AG04449 (cell line): ENCODE results near the gene SCUBE1.

Experiments used
- CTCF ChIA-PET: fragments of 350-600 bp; formaldehyde crosslinking; extraction: SDS; loops from one replicate; lab custom pipeline; 2021; ENCODE audit warnings: antibody characterized with exemption; lab: Yijun Ruan, JAX
- POLR2A ChIA-PET: fragments of 400-600, 350-600 bp; formaldehyde crosslinking; extraction: SDS; loops from one replicate; lab custom pipeline; 2020; ENCODE audit warnings: antibody characterized with exemption, inconsistent platforms; lab: Yijun Ruan, JAX
- DNase-seq: peaks from one replicate; pipeline ENCODE4 v3.0.0-alpha.2; 2010; ENCODE audit warnings: low read depth, low spot score
- H3K4me3 ChIP-seq: 2 replicates; pipeline ENCODE4 v1.5.1; 2011; ENCODE audit warnings: low read depth, mild to moderate bottlenecking, control low read depth, low read length
- CTCF ChIP-seq: IDR thresholded peaks from one replicate; pipeline ENCODE4 v1.5.1; 2011; ENCODE audit warnings: mild to moderate bottlenecking, moderate library complexity, low read length, control low read depth, inconsistent platforms; ENCODE audit not compliant: insufficient read depth; ENCODE audit errors: missing control alignments

The SCUBE1 gene

DNA sequence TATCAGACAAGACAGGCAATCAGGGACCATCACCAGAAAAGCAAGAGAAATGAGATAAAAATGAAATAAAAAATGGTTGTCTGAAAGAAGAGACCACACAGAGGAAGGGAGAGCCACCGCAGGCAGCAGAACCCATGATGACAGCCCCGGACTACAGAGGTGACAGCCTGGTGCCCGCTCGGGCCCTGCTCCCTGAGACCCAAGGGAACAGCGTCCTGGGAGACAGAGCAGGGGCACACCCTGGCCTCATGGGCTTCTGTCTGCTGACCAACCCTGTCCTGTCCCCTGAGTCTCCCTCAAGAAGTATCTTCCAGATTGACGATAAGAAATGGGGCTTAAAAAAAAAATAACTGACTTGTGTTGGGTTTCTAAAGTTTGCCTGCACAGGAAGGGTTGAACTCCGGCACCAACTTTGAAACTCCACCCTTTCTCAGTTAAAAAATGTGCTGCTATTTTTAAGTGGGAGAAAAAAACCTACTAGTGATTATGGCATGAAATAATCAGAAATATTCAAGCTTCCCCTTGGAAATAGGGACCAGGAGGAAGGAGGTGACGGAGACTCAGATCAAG lies 86.1 kb downstream of the SCUBE1 start:
- no peak for DNase-seq
- TF ChIP-seq CTCF, result no peak
- ChIA-PET POLR2A (no interaction called here), CTCF (no interaction called here)
- H3K4me3 ChIP-seq, result no peak overlapping the region

- no peak for DNase-seq
- CTCF ChIA-PET, result no interaction called here
- H3K4me3 ChIP-seq, result no peak overlapping the region
- POLR2A ChIA-PET, result no interaction called here
- no peak for TF ChIP-seq CTCF
Measured at GRCh38 chr22:43256569-43256968, 86.6 kb downstream of the SCUBE1 start.

DNA sequence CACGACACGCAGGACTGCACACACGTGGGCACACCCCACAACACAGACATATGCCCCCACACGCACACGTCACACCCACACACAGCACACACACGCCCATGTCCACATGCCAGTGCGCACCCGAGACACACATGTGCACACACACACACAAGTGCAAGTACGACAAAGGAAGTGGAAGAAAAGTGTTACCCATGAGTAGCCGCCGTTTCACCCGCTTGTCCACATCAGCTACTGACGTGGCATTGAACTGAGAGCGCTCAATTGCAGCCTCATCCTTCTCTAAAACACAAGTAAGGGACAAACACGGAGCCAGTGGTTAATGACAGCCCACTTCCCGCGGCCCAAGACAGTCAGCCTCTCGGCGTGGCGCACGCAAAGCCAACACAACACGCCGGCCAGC lies 87.9 kb downstream of the SCUBE1 start:
- no peak overlapping the region for H3K4me3 ChIP-seq
- CTCF ChIA-PET, result interaction anchor here (1.3 to 1.4 kb wide), 2 partner anchors 19 to 92 kb away, joined by 5 read pairs; no protein-coding TSS in a partner anchor
- TF ChIP-seq CTCF, result no peak
- DNase-seq, result no peak
- POLR2A ChIA-PET, result no interaction called here

GRCh38 chr22:43253839-43254238 lies 89.3 kb downstream of the SCUBE1 start:
- CTCF ChIA-PET, result interaction anchor here (1.2 to 1.4 kb wide), 2 partner anchors 20 to 66 kb away, joined by 4 to 5 read pairs; no protein-coding TSS in a partner anchor
- POLR2A ChIA-PET, result no interaction called here
- no peak for TF ChIP-seq CTCF
- no peak overlapping the region for H3K4me3 ChIP-seq
- no peak for DNase-seq

DNA sequence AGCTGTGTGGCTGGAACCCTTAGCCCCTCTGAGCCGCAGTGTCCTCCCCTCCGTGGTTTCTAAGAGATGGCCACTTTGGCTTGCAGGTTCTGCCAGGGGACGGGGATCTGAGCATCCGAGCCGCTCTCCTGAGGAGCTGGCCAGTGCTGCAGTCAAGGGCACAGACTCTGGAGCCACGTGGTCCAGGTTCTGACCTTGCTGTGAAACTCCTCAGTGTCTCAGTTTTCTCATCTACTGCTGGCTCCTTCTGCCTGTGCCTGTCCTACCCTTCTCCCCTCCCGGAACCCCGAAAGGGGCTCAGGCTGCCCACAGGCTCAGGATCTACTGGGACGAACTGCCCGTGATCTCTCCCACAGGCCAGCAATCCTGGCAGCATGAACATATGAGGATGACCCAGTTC lies 90.9 kb downstream of the SCUBE1 start:
- H3K4me3 ChIP-seq, result no peak overlapping the region
- no peak for DNase-seq
- ChIA-PET CTCF (interaction anchor here (0.9 kb wide), 1 partner anchor 22 kb away, joined by 4 read pairs; no protein-coding TSS in a partner anchor), POLR2A (no interaction called here)
- TF ChIP-seq CTCF, result no peak

DNA sequence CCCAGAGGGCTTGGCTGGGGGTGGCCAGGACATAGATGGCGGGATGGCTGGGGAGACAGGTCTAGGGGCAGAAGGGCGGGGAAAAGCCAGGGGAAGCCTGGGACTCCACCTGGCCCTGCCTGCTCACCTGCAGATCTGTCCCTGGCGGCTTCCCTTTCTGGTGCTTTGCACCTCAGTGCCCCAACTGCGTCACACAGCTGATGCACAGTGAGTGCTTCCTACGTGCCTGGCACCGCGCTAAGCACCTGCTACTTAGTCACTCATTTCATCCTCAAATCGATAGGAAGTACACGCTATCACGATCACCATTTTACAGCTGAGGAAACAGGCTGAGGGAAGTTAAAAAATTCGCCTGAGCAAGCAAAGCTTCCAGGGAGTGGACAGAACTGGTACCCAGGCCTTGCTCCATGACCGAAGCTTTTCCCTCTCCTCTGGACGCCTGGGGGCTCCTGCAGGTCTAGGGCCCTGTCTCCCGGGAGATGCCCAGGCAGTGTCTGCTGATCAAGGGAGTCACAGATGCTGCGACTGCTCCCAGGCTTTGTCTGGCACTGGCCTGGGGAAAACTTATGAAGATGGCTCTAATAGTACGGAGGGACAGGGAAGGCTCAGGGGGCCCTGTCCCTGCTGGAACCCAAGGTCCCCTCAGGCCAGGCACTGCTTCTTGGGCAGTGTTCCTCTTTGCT lies 93.2 kb downstream of the SCUBE1 start:
- DNase-seq, result no peak
- TF ChIP-seq CTCF, result no peak
- no peak overlapping the region for H3K4me3 ChIP-seq
- CTCF ChIA-PET, result interaction anchor here (1.0 to 2.2 kb wide), 4 partner anchors 11 to 97 kb away, joined by 3 to 5 read pairs (median 4); no protein-coding TSS in a partner anchor
- POLR2A ChIA-PET, result no interaction called here
